ENCODE results near the gene SDSL.

DNA sequence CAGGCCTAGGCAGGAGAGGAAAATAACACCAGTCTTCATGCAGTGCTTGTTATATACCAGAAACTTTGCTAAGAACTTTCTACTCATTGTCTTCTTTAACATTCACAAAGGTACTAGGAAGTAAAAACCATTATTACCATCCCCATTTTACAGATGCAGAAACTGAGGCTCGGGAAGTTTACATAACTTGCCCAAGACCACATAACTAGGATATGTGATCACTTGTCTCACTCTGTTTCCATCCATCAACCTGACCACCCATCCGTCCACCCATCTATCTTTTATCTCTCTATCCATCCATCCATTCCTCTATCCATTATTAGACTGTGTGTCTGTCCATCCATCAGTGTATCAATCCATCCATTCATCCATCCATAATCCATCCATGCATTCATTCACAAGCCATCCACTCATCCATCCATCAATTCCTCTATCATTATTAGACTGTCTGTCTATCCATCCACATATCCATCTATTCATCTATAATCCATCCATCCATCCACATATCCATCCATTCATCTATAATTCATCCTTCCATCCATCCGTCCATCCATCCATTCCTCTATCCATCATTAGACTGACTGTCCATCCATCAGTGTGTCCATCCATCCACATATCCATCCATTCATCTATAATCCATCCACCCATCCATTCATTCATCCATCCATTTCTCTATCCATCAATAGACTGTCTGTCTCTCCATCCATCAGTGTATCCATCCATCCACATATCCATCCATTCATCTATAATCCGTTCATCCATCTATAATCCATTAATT, 16.5 kb downstream of the SDSL start:
- TF ChIP-seq CTCF (IDR thresholded peaks at IDR 0.05), result no peak
- TF ChIP-seq, protein P1, sequence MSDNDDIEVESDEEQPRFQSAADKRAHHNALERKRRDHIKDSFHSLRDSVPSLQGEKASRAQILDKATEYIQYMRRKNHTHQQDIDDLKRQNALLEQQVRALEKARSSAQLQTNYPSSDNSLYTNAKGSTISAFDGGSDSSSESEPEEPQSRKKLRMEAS (CRISPR knock-in tag; IDR thresholded peaks at IDR 0.05), result no peak
